Pulmonary artery endothelial cell (primary cell): ENCODE measurements around the gene C1orf21. TPM values are rescaled to one million over a fixed set of nuclear protein-coding genes. Genes with fewer than 3 reads are reported as not detected.

Experiments used
- DNase-seq: peaks from one replicate; pipeline ENCODE4 v3.0.0-alpha.2; 2011; ENCODE audit warnings: low read depth, low spot score
- total RNA-seq: library from RNA; depleted of rRNA; stranded (reverse); fragments of >200 nt; gene quantifications from 2 replicates; pipeline ENCODE4 v1.2.3, GENCODE V29; 2014

Gene C1orf21
- total RNA-seq, 1 donor from 2014 or later: 26.2 TPM

DNA sequence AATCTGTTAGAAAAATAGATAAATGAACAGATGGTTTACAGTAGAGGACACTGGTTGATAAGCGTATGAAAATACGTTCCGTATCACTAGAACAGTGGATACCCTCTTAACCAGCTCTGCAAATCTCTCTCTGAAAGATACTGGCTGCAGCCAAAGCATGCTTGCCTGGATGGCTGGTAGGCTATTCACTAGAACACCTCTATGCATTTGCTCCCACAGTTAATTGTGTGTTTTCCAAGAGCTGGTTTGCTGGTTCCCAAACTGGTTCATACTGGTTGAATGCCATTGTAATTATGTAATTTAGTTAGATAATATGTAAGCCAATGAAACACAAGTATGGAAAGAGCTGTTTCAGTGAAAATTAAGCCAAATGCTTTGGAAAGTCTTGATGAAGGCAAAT is 126.6 kb downstream of the C1orf21 start:
- DNase-seq: no peak

DNA sequence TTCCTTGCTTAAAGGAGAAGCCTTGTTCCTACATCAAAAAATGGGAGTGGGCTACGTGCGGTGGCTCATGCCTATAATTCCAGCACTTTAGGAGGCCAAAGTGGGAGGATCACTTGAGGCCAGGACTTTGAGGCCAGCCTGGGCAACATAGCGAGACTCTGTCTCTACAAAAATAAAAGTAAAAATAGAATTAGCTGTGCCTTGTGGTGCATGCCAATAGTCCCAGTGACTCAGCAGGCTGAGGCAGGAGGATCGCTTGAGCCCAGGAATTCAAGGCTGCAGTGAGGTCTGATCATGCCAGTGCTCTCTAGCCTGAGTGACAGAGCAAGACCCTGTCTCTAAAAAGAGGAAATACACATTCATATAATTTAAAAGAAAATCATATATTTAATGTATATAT is 127.1 kb downstream of the C1orf21 start:
- no peak for DNase-seq

DNA sequence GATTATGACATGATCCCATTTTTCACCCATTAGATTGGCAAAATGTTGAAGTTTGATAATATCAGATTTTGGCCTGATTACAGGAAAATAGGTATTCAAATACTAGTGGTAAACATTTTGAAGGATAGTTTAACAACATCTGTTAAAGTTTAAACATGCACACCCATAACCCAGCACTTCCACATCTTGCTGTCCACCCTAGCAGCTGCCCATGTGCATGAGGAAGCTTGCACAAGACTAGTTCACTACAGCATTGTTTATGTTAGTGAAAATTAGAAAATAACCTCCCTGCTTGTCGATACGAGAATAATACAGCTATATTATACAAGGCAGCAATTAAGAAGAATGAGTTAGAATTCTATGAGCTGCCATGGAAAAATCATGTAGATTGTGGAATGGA is 127.6 kb downstream of the C1orf21 start:
- DNase-seq: no peak

DNA sequence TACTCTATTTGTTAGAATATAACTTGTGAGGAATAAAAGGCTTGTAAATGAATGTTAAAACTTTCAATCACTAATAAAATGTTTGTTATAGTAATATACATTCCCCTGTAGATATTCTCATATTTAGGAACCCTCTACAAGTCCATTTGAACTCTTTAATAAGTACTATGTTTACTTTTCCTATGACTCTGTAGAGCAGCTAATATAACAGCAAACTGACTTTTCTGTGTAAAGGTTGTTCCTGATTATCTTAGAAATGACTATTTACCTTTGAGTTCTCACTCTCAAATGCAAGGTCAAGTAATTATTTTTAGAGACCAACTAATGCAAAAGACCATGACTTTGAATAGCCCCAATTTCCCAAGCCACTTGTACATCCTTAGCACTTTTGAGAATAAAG is 130.3 kb downstream of the C1orf21 start:
- no peak for DNase-seq

DNA sequence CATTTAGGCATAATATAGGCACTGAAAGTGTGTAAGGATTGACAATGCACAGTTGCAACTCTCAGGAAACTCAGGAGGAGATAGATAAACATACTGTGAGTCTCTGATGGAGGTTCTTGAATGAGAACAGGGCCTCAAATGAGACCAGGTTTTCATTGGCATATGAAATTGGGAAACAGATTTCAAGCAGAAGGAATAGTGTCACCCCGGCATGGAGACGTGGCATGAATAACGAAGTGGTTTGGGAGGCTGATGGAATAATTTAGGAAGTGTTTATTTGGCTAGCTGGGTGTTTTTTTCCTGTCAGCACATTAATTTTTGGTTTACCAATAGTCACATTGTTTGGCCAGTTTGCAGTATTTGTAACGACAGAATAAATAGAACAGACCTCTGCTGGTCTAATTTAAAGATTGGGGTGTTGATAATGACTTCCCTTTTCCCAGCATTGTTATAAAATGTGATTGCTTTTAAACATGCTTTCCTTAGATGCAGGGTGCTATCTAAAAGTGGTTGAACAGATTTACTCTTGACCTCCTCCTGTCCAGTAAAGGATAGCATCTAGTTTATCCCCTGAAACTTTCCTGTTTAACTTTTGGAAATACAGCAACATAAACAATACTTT is 132.0 kb downstream of the C1orf21 start:
- no peak for DNase-seq

DNA sequence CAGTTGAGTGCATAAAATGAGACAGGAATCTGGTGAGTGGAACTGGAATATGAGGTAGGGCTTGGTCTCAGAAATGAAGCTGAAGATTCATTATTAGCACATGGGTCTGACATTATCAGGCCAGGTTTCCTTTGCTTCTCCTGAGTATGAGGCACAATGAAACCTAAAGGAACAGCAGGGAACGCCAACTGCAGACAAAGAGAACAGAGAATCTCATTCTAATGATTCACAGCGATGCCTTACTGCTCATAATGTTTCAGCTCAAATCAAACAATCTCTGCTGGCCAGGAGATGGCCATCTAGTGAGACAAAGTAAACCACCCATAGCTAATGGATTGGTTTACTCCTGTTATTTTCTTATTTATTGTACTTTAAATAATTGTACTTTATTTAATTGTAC is 133.5 kb downstream of the C1orf21 start:
- DNase-seq: no peak

DNA sequence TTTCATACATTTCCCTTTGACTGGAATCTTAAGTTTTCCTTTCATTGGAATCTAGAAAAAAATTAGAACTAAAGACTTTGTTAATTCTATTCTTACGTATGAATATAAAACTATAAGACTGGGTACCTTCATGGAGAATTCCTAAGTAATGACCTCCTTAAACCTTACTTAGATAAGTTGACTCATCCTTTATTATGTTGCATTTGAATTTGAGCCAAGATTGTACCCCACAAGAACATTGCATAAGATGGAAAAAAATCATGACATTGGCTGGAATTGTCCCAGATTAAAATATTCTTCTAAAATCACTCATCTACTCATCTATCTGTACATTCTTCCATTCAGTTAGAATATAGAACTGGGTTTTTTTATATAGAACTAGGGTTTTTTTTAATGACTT is 137.4 kb downstream of the C1orf21 start:
- no peak for DNase-seq

DNA sequence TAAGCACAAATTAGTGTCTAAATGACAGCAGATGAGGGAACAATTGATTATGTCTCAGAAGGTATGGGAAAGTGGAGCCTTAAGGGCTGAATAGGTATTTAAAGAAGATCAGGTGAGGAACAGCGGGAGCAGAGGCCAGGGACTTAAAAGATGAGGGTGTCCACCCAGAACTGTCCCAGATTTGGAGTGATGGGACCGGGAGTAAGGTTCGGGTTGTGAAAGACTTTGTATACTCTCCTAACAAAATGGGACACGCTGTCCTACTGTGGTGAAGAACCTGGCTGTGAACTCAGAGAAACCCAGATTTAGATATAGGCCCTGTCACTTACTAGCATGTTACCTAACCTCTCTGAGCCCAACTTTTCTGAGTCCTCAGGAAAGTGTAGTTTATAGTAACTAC is 140.6 kb downstream of the C1orf21 start:
- no peak for DNase-seq

DNA sequence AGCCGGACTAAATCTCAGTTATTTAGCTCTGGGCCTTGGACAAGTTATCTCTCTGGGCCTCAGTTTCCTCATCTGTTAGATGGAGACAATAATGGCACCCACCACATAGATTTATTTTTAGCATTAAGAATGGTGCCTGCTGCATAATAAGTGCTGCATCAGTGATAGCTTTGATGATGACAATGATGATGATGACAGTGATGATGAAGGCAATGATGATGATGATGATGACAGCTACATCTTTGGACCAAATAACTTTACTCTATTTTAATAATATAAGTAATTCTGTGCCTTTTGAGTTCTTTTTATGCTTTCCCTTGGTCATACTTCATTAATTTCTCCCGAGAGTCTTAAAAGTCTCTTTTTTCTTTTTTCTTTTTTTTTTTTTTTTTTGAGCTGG is 143.4 kb downstream of the C1orf21 start:
- DNase-seq: no peak

DNA sequence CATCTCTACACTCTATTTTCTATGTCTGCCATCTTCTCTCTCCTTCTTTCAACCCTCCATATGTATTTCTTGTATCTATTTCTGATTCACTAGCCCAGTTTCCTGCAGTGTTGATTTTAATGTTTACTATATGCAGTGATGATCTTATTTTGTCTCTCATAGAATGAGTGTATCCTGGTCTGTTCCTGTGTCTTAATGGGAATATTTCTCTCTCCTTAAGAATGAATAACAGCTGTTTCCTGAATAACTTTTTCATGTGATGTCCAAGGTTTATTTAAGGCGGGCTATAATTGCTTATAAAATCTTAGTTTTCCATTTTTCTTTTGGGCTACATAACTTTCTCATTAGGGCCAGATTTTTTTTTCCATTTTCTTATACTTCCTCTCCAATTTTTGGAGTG is 144.5 kb downstream of the C1orf21 start:
- DNase-seq: no peak

DNA sequence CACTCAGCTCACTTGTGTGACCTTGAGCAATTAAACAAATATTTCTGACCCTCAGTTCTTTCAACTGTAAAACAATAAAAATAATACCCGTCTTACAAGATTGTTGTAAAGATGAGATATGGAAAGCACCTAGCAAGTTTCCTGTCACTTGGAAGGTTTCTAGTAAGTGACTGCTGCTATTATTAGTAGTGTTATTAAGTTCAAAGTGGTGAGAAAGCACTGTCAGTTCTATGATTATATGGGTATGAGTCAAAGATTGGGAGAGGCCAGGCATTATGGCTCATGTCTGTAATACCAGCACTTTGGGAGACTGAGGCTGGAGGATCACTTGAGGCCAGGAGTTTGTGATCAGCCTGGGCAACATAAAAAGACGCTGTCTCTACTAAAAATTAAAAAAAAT is 145.4 kb downstream of the C1orf21 start:
- no peak for DNase-seq

DNA sequence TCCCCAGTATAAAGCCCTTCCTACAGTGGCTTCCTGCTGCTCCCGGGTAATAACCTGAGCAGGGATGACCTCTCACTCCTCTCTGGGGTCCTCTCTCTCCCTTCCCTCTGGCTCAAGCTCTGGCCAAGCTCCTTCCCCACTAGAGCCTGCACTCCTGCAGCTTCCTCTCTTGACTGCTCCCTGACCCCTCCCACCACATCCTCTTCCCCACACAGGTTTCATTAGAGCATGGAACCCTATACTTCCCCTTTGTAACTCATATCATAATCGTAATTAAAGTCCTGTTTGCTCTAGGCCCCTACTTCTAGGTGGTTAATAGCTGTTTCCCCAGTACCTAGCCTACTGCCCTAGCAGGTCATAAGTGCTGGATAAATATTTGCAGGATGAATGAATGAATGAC is 146.2 kb downstream of the C1orf21 start:
- no peak for DNase-seq

DNA sequence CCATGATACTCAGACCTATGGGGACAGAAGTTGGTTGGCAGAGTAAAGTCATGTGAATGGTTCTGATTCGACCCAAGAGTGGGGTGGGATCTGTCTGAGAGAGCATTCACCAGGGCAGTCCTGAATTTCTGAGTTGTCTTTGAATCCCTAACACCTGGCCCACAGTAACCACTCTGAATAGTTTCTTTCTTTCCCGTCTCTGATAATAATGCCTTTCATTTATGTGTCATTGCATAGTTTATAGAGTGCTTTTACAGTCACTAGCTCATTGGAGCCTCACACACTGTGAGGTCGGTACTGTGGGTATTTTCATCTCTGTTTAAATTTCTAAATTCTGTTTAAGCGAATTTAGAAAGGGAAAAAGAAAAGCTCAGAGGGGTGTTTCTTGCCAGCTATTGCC is 147.1 kb downstream of the C1orf21 start:
- no peak for DNase-seq

DNA sequence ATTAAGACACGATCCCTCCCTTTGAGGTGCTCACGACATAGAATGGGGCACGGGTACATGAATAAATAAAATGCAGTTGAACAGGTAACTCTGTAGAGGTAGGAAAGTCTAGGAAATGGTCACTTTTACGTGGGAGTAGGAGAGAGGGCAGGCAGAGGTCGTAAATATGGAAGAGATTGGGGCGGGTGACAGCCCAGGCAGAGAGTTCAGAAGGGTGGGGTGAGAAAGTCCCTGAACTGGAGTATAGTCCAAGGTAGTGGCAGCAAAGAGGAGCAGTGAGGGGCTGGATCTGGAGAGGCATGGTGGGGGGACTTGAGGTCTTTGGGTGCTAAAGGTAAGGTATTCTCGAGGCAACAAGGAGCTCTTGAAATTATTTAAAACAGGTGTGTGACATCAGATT is 147.9 kb downstream of the C1orf21 start:
- DNase-seq: no peak

DNA sequence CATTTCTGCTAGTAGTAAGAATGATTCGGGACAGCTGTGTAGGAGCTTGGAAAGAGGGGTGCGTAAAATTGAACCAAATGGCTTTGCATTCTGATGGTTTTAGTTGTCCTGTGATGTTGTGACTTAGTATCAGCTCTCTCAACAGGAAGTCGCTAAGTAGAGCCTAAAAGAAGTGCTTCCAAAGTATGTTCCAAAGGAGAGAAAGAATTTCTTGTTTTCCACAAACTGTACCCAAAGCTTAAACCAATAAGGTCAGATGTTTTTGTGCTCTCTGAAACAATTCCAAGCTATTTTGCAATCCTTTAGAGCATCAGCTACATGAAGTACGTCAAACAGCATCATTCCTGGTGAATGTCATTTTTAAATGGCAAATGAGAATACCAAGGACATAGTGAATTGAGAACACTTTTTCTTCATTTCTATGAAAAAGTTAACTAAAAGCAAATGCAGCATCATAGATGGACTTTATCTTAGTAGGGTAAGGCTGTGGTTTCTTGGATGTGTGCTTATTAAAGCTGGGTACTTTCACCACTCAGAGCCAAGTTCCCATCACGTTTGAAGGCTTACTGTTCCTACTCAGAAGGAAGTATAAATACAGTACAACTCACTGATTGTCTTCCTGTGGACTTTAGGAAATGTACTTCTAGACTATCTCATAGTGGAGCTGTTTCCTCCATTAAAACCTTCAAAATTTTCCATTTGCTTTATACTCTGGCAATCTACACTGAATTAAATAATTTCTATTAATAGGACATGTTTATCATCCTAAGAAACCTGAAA is 148.6 kb downstream of the C1orf21 start:
- DNase-seq: no peak

DNA sequence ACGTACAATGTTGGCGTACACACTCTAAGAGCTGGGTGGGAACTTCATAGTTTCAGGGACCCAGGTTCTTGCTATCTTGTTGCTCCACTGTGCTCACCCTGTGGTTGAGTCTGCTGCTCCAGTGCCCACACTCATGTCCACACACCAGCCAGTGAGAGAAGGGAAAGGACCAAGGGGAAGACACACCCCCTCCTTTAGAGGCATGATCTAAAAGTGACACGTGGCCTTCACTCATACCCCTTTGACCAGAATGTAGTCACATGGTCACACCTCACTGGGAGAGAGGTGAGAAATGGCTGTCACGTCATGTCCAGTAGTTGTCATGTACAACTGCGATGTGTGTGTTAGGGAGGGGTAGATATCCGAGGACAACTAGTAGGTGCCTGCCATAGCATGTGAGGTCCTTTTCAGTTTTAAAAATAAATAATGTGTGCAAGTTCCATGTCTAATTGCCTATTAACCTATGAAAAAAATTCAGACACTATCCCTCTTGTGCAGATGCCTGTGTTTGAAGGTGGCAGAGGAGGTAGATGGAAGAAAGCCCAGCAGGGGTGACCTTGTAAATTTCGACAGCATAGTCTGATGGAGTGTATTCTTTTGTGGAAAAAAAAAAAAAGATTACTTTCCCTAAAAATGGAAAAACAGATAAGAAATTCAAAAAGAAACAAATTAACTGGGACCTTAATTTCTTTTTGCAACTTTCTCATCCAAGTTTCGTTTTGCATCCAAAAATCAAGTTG is 149.6 kb downstream of the C1orf21 start:
- no peak for DNase-seq

DNA sequence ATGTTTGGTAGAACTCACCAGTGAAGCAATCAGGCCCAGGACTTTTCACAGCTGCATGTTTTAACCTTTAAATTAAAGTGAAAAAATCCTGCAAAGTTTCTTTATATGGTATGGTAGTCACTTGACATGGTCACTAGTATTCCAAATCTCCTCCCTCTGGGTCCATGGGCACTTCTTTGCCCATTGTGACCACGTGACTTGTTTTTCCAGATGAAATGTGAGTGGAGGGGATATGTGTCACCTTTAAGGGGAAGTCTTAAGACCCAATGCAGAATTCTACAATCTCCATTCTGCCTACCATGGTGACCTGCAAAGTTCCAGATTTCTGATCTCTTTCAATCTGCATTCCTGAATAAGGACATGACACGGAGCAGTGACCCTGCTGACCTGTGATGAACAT is 152.8 kb downstream of the C1orf21 start:
- DNase-seq: no peak

DNA sequence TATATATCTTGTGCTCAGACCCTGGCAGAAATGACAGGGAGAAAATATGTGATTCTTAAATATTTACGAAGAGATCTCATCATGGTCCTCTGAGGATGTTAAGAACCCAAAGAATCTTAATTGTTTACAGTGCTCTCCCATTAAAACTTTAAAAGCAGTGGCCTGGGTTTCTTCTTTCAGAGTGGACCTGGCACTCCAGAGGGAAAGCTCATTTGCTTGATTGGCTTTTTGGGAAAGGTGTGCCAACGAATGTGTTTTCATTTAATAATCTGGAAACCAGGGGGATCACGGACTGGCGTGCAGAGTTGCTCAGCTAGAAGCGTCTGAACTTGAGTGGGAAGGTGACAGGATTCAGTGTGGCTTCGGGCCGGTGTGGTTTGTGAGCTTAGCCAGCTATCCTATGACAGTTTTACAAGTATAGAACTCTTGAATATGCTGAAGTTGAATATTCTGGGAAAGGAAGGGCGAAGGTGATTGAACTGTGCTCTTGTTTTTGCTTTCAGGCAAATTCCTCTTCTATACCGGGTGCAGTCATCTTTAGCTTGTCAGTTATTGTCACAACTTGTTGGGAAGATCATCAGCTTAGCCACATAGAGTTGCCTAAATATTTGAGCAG is 154.8 kb downstream of the C1orf21 start:
- DNase-seq: no peak

DNA sequence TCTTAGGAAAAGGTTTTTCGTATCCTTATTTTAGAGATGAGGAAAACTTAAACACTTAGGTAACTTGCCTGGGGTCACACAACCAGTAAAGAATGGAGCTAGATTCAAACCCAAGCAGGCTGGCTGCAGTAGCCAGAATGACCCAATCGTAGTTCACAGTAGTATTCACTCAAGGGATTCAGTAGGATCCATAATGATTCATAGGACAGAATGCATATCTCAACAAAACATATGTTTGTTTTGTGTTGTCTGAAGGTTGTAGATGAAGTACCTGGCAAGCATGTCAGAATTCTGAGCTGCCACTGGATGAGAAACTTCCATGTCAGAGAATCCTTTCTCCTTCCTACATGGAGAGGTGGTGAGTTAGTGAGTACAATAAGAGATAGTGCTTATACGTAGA is 155.5 kb downstream of the C1orf21 start:
- no peak for DNase-seq

DNA sequence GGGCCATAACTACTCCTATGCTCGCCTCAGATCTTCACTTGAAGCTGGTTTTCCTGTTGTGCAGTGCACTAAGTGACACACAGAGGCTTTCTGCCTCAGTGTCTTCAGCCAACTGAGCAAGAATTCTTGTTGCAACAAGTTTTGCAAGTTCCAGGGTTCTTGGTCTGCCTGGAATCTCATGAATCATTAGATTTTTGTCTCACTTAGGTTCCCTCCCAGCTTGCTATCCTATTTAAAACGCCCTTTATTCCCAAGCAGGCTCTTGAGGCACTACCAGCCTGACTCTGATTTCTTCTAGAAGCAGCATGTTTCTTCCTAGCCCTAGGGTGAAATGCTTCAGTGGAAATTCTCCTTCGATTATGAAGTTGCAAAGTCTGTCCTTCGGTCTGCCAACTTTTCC is 158.8 kb downstream of the C1orf21 start:
- DNase-seq: no peak

DNA sequence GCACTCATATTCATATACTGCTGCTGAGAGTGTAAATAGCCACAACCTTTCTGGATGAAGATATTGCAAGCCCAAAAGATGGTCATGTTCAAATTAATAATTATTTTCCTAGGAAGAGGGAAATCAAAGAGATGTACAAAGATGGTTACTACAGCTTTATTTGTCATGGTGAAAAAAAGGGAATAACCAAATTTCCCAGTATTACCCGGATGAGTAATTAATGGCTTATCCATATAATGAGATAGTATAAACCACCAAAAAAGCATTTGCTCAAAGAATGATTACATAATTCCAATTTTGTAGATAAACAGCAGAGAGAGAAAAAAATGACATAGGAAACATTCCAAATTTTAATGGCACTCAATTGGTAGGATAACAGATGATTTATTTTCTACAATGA is 165.6 kb downstream of the C1orf21 start:
- DNase-seq: no peak

DNA sequence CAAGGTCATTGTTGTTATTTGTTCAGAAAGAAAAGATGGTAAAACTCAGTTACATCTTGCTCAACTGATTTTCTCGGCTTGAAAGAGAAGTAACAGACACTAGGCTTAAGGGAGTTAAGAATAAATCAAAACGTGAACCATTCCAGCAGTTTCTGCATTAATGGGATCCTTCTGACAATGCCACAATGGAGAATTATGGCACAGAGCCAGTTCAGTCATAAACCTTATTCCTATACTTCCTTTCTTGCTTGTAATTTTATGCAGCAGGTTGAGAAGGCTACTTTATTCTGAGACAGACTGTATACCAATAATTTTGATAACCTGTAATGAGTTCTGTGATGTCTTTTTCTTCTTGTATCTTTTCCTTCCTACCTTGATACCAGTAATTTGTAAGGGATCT is 167.0 kb downstream of the C1orf21 start:
- DNase-seq: no peak
